Stromal cell of bone marrow (primary cell): ENCODE results near the gene BBS10.
"Not testable (repeated sequence)": the region's sequence is repeated elsewhere in the genome, so short reads cannot be mapped to it uniquely, and the experiment has no call there.

Experiments used
- DNase-seq: peaks from one replicate; pipeline ENCODE4 v3.0.0-alpha.2; 2012; ENCODE audit warnings: low read depth

The BBS10 gene

DNA sequence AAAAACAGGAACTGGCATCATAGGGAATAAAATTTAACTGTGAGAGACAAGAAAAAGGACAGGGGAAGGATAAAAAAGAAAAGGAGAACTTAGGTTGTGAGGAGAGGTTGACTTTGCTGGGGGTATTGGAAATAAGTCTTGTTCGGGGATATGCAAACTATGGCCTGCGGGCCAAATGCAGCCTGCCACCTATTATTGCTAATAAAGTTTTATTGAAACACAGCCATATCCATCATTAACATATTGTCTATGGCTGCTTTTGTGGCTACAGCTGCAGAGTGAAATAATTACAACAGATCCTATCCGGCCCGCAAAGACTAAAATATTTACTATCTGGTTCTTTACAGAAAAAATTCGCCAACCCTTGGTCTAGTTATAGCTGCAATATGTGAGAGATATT, 18.6 kb downstream of the BBS10 start:
- DNase-seq: no peak

DNA sequence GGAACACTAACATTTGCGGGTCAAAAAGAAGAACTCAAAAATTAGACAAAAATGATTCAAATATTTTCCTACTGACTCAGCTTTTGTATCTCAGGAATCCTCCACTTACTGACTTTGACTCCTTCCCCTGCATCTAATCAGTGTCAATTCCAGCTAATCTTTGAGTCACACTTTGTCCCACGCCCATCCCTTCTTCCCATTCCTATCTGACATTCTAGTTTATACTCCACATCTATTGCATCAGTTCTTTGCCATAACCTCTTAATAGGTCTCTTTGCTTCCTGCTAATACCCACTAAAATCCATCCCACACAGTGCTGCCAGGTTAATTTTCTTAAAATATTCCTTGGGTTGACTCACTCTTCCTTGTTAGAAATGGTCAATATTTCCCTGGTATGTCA, 19.1 kb downstream of the BBS10 start:
- no peak for DNase-seq

DNA sequence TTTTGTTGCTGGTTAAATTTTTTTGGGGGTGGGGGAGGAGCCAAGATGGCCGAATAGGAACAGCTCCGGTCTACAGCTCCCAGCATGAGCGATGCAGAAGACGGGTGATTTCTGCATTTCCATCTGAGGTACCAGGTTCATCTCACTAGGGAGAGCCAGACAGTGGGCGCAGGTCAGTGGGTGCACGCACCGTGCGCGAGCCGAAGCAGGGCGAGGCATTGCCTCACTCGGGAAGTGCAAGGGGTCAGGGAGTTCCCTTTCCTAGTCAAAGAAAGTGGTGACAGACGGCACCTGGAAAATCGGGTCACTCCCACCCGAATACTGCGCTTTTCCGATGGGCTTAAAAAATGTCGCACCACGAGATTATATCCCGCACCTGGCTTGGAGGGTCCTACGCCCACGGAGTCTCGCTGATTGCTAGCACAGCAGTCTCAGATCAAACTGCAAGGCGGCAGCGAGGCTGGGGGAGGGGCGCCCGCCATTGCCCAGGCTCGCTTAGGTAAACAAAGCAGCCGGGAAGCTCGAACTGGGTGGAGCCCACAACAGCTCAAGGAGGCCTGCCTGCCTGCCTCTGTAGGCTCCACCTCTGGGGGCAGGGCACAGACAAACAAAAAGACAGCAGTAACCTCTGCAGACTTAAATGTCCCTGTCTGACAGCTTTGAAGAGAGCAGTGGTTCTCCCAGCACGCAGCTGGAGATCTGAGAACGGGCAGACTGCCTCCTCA, 28.5 kb downstream of the BBS10 start:
- not testable (repeated sequence) for DNase-seq

DNA sequence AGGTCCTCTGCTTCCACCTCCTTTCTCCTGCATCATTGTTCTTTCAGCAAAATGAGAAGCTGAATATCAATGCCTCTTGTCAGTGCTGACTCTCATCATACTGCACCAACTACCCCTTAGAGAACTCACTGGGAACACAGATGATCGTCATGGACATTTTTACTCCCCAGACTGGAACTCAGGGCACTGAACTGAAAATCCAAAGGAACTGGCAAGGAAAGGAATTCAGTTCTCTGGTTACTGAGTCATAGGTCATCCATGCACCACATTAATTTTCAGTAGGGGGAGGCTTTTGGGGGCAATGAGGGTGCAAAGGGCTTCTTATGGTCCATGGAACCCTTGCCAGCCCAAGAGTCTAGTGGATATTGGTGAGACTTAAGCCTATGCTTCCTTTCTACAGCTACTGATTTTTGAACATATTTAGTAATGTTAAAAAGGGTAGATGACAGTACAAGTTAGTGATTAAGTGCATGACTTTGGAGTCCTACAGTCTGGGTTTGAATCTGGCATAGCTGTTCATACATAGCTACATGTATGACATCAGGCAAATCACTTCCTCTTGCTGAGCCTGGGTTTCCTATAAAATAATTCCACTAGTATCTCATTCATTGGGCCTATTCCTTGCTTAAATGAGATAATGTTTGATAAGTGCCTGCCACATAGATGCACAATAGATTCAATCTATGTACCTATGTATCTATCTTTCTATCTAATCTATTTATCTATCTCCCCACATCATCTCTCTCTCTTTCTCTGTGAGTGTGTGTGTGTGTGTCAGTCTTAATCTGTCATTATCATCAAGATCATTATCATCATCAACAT, 29.2 kb downstream of the BBS10 start:
- no peak for DNase-seq

DNA sequence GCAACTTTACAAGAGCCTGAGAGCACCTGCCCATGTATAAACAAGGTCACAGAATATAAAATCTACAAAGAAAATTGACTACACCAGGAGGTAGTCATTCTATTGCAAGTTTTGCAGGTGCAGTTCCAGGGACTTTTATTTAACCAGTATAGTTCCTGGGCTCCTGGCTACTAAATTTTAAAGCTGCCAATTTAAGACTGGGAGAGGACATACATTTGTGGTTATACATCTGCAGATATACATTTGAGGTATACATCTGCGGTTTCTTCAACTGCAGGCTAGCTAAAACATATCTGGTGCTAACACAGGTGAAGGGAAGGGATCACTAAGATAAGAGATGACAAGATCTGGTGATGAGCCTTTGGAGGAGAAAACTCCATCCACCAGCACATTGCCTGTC, 30.2 kb downstream of the BBS10 start:
- DNase-seq: no peak

DNA sequence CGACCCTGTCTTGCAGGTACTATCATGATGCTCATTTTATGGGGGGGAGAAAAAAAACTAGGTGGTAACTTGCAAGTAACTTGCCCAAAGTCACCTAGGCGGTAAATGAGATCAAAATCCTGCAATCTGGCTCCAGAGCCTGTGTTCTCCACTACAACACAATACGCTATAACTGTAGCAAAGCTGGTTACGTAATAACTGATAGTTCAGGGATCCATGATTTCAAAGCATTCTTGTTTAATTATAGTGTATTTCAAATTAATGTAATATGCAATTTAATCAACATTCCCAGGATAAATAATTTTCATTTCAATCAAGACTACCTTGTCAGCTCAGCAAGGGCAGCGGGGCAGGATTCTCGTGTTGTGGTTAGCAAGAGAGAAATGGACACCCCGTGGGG, 31.7 kb downstream of the BBS10 start:
- no peak for DNase-seq

DNA sequence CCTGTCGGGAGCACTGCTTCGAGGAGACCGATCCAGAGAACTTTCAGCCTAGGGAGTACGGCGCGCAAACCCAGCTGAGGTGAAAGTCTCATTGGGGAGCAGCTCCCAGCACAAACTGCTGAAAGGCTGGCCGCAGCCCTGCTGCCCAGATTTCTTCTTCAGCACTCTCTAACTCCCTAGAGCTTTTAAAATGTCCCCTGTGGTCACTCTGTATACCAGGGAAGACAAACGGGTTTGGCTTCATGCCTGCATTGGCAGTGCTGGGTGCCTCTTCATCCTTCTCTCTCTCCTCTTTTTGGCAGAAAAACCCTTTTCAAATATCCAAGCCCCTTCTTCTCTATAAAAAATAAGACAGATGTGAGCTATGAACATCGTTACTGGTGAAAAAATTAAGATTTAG, 34.9 kb downstream of the BBS10 start:
- DNase-seq: no peak

DNA sequence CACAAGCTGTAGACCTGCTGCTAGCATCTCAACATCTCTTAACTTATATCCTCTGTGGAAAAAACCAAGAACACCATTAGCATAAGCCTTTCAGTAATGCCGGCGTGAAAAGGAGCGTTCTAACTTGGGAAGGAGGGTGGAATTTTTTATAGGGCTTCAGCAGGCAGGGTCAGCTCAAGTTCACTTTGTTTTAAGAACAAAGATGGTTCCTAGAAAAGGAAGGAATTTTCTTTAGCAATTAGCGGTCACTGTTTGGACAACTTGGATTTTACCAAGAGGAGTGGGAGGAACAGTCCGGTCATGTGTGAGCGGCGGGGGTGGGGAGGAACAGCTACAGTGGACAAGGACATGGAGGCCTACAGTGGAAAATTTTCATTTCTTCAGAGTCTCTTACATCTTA, 35.9 kb downstream of the BBS10 start:
- no peak for DNase-seq

DNA sequence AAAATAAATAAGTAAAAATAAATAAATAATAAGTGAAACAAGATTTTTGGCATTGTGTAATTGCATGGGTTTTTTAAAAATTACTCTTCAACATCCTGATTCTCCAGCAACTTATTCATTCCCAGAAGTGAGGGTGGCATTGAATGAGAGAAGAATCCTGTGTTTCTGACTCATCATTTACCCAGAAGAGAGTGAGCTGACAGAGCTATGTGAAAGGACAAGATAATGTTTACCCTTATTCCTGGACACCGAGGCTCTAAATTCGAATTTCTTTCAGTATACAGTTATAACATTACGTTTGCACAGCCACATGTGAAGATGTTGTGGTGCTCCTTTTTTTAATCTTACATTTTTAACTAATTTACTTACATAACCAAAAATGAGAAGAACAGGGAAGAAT, 36.4 kb downstream of the BBS10 start:
- DNase-seq: no peak

DNA sequence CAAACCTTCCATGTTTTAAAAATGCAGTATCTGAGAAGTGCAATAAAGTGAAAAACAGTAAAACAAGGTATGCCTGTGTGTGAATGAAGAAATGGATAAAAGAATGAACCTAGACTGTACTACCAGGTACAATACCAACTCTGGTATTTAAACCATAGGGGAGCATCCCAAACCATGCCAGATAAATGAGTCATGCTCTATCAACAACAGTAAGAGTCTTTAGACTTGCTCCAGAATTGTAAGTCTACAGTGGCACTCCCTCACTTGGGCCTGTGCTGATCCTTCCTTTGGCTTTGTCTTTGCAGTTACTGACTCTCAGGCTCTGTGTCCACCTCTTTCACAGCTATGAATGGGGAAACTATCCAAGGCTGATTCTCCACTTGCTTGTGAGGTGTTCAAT, 38.1 kb downstream of the BBS10 start:
- no peak for DNase-seq

DNA sequence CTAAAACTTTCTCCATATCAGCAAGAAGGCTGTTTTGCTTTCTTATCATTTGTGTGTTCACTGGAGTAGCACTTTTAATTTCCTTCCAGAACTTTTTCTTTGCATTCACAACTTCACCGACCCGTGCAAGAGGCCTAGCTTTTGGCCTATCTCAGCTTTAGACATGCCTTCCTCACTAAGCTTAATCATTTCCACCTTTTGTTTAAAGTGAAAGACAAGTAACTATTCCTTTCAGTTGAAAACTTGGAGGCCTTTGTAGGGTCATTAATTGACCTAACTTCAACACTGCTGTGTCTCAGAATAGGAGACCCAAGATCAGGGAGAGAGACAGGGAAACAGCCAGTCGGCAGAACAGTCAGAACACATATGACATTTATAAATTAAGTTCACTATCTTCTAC, 39.3 kb downstream of the BBS10 start:
- no peak for DNase-seq

DNA sequence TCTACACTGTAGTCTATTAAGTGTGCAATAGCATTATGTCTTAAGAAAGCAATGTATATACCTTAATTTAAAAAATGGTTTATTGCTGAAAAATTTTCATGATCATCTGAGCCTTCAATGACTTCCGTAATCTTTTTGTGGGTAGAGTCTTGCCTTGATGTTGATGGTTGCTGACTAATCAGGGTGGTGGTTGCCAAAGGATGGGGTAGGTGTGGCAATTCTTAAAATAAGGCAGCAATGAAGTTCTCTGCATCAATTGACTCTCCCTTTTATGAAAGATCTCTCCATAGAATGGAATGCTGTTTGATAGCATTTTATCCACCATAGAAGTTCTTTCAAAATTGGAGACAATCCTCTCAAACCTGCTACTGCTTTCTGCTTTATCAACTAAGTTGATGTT, 41.1 kb downstream of the BBS10 start:
- DNase-seq: no peak

DNA sequence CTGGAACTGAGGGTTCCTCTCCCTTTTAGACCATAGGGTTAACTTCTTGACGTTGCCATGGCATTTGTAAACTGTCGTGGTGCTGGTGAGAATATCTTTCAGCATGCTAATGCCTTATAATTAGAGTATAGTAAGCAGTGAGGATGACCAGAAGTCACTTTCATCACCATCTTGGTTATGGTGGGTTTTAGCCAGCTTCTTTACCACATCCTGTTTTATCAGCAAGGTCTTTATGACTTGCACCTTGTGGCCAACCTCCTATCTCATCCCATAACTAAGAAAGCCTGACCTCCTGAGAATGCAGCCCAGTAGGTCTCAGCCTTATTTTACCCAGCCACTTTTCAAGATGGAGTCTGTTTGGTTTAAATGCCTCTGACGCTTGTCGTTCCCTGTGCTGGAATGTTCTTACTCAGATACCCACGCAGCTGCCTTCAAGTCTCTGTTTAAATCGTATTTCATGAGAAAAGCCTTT, 44.2 kb downstream of the BBS10 start:
- DNase-seq: no peak

DNA sequence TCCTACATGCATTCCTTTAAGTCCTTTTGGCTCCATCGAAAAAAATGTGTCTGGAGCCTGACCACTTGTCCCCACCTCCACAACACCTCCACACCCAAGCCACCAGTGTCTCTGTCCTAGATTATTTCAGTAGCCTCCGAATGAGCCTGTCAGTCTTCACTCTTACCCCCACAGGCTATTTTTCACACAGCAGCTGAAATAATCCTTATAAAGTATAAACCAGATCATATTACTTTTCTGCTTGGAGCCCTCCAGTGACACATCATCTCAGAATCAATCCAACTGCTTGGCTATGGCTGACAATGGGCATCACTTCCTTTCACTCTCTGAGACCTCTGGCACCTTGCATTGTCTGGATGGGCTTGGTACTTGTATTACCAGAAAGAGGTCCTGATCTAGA, 44.9 kb downstream of the BBS10 start:
- DNase-seq: peak; percentile 6

DNA sequence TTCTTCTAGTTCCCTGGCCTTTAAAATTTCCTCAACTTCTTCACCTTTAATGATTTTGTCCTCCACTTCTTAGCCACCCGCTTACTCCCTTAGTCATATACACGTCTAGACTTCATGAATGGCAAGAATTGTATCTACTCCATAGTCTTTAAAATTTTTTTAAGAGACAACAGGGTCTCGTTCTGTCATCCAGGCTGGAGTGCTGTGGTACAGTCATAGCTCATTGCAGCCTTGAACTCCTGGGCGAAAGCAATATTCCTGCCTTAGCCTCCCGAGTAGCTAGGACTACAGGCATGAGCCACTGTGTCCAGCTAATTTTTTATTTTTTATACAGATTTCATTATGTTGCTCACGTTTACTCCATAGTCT, 47.9 kb downstream of the BBS10 start:
- DNase-seq: no peak

DNA sequence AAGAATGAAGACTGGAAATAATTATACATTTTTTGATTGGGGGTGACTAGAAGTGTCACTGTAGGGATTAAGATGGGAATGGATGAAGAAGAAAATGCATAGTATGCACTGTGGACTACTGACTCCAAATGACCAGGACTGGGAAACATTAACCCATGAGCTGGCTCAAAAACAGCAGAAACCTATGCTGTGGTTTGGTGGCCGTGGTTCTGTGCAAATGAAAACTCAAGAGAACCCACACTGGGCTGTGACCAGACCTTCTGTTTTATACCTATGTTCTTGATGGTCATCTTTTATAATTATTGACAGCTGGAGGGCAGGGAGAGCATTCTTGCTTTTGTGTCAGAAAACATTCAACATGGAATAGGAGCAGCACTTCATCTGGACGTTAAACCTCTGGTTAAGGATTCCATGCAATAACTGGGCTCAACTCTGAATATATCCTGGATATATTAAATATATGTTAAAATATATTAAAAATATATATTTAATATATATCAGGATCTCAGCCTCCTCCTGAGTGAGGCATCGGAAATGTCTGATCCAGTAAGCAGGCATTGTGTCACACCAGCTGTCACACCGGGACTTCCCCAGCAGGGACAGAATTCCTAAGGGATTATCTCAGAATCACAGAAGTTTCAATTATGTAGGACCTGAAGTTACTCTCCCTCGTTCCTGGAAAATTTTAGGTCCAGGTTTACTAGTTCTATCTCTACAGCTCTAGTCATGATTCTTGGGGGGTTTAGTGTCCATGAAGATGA, 48.5 kb downstream of the BBS10 start:
- no peak for DNase-seq
